ENCODE data around the gene ST8SIA5.

ST8SIA5 gene

DNA sequence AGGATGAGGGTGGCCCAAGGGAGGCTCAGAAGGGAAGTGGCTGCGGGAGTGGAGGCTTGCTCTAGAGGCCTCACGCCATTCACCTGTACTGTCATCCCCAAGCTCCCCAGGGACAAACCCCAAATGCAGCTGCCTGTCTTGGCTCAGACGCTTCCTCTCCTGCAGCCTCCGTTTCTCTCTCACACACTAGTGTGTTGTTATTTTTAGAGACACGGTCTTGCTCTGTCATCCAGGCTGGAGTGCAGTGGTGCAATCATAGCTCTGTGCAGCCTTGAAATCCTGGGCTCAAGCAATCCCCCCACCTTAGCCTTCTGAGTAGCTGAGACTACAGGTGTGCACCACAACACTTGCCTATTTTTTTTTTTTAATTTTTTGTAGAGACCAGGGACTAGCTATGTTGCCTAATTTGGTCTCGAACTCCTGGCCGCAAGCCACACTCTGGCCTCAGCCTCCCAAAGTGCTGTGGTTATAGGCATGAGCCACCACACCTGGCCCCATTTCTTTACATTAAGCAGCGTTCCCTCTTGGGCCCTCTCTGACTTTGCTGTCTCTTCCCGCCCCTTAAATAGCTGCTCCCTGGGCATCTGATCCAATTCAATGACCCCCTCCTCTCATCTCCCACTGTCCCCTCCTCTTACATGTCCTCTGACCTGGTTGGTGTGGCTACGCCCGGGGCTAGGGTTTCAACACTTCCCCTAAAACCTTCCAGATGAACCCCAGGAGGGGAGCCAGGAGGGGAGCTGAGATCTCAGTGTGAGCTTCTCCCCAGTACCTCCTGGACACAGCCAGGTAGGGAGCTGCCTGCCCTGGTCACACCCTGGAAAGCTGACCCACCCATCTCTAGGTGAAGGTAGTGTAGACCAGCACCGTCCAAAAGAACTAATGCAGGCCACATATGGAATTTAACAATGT, 75.8 kb downstream of the ST8SIA5 start:
- Histone ChIP-seq H3K36me3 (ENCODE audit: control insufficient read depth, insufficient read depth, low read length, severe bottlenecking) (no peaks in the 10 kb centered on the region), H3K9ac (ENCODE audit: low read length) (no peak overlapping the region), H3K4me3 (ENCODE audit: low read length) (no peak overlapping the region), H3K27me3 (replicated peaks; ENCODE audit: control insufficient read depth, insufficient read depth, low read length) (peaks cover 19% of the 10 kb centered on the region), H3K4me1 (ENCODE audit: control insufficient read depth, insufficient read depth, low read length) (no peaks in the 10 kb centered on the region), H3K9me3 (ENCODE audit: control insufficient read depth, low read length) (no peaks in the 10 kb centered on the region)
- DNase-seq (ENCODE audit: low read depth): no peak

DNA sequence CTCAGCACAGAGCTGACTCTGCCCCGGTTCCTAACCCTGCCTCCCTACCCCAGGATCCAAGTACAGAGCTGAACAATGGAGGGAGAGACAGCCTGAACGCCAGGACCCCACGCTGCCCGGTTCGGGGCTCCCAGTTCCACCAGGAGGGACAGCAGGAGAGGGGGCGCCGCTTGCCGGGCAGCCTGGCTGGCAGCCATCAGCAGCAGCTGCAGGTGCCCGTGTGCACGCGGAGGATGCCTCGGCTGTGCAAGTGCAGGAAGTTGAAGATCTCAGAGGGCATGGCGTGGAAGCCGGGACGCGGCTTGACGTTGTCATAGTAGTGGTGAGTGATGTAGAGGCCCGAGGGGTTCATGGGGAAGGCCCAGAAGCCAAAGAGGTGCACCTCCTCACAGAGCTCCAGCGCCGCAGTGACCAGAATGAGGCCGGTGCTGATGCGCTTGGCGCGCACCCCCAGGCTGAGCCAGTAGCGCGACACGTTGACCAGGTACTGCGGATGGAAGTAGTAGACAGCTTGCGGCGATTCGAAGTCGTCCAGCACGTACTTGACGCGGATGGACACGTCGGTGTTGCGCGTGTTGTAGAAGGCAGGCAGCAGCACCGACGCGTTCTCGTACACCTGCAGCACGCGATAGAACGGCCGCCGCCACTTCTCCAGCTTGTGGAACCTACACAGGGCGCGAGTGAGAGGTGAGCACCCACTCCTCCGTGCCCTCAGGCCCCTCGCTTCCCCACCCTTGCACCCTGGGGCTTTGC, 76.8 kb downstream of the ST8SIA5 start:
- H3K9me3 ChIP-seq (ENCODE audit: control insufficient read depth, low read length): no peaks in the 10 kb centered on the region
- DNase-seq (ENCODE audit: low read depth): no peak
- H3K4me1 ChIP-seq (ENCODE audit: control insufficient read depth, insufficient read depth, low read length): no peaks in the 10 kb centered on the region
- H3K27me3 ChIP-seq (replicated peaks; ENCODE audit: control insufficient read depth, insufficient read depth, low read length): peaks cover 19% of the 10 kb centered on the region
- no peak overlapping the region for H3K9ac ChIP-seq (ENCODE audit: low read length)
- no peaks in the 10 kb centered on the region for H3K36me3 ChIP-seq (ENCODE audit: control insufficient read depth, insufficient read depth, low read length, severe bottlenecking)
- no peak overlapping the region for H3K4me3 ChIP-seq (ENCODE audit: low read length)

DNA sequence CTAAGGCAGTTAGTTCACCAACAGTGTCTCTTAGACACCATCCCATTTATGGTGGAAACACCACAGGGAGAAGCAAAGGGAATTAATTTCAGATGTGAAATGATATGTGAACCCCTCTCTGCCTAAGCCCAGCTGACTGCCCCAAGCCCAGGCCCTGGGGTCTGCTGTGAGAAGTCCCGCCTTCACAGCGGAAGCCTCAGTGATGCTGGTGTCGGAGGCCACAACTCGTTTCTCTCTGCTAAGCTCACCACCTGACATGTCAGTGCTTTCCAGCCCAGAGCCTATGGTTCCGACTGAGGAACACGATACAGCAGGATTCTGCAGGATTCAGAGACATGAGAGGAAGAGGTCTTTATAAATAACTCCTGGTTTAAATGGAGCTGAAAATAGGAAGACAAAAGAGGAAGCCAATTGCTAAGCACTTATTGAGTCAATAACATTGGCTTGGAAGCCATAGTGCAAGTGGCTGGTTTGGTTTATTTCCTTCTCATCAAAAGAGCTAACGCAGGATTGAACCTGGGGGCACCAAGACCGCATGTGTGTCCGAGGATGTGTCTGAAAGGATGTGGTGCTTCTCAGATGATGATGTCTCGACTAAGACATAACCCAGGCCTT, 78.0 kb downstream of the ST8SIA5 start:
- no peak overlapping the region for H3K4me3 ChIP-seq (ENCODE audit: low read length)
- H3K9me3 ChIP-seq (ENCODE audit: control insufficient read depth, low read length): no peaks in the 10 kb centered on the region
- no peaks in the 10 kb centered on the region for H3K36me3 ChIP-seq (ENCODE audit: control insufficient read depth, insufficient read depth, low read length, severe bottlenecking)
- no peak for DNase-seq (ENCODE audit: low read depth)
- peaks cover 28% of the 10 kb centered on the region for H3K27me3 ChIP-seq (replicated peaks; ENCODE audit: control insufficient read depth, insufficient read depth, low read length)
- no peaks in the 10 kb centered on the region for H3K4me1 ChIP-seq (ENCODE audit: control insufficient read depth, insufficient read depth, low read length)
- no peak overlapping the region for H3K9ac ChIP-seq (ENCODE audit: low read length)

DNA sequence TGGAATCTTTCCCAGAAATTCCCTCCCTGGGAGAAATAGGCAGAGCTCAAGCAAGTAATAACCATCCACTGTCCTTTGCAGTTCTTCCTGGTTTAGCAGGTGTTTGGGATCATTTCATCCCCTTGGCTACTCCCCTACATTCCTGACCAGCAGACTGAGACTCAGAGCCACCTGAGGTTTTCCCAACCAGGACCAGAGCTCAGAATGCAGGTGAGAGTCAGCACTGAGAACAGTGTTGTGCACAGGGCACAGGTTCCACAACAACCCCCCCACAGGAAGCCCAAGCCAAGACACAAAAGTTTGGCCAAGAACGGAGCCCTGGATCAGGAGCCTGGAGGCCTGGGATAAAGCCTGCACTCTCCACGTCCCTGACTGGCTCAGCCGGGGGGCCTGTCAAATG, 78.8 kb downstream of the ST8SIA5 start:
- H3K4me3 ChIP-seq (ENCODE audit: low read length): no peak overlapping the region
- H3K27me3 ChIP-seq (replicated peaks; ENCODE audit: control insufficient read depth, insufficient read depth, low read length): peaks cover 34% of the 10 kb centered on the region
- no peak for DNase-seq (ENCODE audit: low read depth)
- no peaks in the 10 kb centered on the region for H3K4me1 ChIP-seq (ENCODE audit: control insufficient read depth, insufficient read depth, low read length)
- H3K9ac ChIP-seq (ENCODE audit: low read length): no peak overlapping the region
- no peaks in the 10 kb centered on the region for H3K9me3 ChIP-seq (ENCODE audit: control insufficient read depth, low read length)
- no peaks in the 10 kb centered on the region for H3K36me3 ChIP-seq (ENCODE audit: control insufficient read depth, insufficient read depth, low read length, severe bottlenecking)

DNA sequence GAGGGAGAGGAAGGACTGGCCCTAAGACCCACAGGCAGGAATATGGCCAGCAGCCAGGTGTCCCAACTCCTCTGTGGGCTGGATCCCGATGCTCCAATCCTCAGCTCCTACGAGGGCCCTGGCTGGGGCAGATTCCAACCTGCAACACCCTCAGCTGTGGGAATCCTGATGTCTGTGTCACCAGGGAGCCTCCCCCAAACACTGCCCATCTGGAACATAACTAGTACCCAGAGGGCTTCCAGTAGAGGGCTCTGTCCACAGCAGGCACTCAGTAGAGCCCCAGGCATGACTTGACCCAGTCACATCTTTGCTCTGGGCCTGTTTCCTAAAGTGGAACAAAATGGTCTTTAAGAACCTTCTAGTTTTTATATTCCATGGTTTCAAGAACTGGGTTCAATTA, 79.2 kb downstream of the ST8SIA5 start:
- Histone ChIP-seq H3K27me3 (replicated peaks; ENCODE audit: control insufficient read depth, insufficient read depth, low read length) (peaks cover 34% of the 10 kb centered on the region), H3K9me3 (ENCODE audit: control insufficient read depth, low read length) (no peaks in the 10 kb centered on the region), H3K4me1 (ENCODE audit: control insufficient read depth, insufficient read depth, low read length) (no peaks in the 10 kb centered on the region), H3K9ac (ENCODE audit: low read length) (no peak overlapping the region), H3K36me3 (ENCODE audit: control insufficient read depth, insufficient read depth, low read length, severe bottlenecking) (no peaks in the 10 kb centered on the region), H3K4me3 (ENCODE audit: low read length) (no peak overlapping the region)
- DNase-seq (ENCODE audit: low read depth): no peak

DNA sequence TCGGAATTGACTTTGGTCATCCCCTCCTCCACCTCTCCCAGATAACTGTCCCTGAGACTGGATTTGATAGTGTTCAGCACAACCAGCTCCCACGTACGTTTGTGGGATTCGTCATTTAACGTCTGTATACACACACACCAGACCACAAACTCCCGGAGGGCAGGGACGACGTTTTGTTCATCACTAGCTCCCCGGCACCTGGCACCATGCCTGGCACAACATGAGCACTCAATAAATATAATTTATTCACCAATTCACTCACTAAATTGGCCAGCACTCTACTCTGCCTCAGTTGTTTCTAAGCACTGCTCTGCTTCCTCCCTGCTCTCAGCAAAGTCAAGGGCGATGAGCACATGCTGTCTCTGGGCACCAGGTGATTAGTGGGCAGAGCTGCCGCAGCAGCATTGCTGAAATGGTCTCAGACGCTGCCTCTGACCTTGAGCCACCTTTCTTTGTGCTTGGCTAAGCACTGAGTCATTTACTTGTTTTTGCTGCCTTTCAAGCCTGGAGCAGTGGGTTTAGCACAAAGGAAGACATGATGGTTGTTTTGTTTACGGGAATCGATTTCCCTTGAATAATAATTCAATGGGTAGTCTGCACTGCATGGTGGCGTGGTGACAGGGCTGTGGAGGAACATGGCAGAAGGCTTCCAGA, 80.5 kb downstream of the ST8SIA5 start:
- H3K4me1 ChIP-seq (ENCODE audit: control insufficient read depth, insufficient read depth, low read length): no peaks in the 10 kb centered on the region
- no peak overlapping the region for H3K4me3 ChIP-seq (ENCODE audit: low read length)
- no peak overlapping the region for H3K9ac ChIP-seq (ENCODE audit: low read length)
- peaks cover 31% of the 10 kb centered on the region for H3K27me3 ChIP-seq (replicated peaks; ENCODE audit: control insufficient read depth, insufficient read depth, low read length)
- no peaks in the 10 kb centered on the region for H3K36me3 ChIP-seq (ENCODE audit: control insufficient read depth, insufficient read depth, low read length, severe bottlenecking)
- no peaks in the 10 kb centered on the region for H3K9me3 ChIP-seq (ENCODE audit: control insufficient read depth, low read length)
- DNase-seq (ENCODE audit: low read depth): peak; percentile 13

DNA sequence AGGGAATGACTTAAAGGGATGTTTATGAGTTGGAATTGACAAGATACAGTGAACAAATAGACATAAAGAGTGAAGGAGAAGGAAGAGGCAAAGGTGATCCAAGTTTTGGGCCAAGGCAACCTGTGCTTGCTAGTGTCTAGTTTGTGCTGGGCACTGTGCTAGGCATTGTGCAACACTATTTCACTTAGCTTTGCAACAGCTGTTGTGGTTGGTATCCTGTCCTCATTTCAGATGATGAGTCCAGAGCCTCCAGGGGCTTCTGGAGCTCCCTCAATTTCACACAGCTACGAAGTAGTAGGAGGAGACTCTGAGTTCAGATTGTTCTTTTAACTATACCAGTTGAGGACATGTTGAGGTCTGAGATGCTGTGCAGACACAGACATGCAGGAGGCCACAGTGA, 81.7 kb downstream of the ST8SIA5 start:
- DNase-seq (ENCODE audit: low read depth): no peak
- Histone ChIP-seq H3K27me3 (replicated peaks; ENCODE audit: control insufficient read depth, insufficient read depth, low read length) (peaks cover 40% of the 10 kb centered on the region), H3K9ac (ENCODE audit: low read length) (no peak overlapping the region), H3K4me3 (ENCODE audit: low read length) (no peak overlapping the region), H3K36me3 (ENCODE audit: control insufficient read depth, insufficient read depth, low read length, severe bottlenecking) (no peaks in the 10 kb centered on the region), H3K4me1 (ENCODE audit: control insufficient read depth, insufficient read depth, low read length) (no peaks in the 10 kb centered on the region), H3K9me3 (ENCODE audit: control insufficient read depth, low read length) (no peaks in the 10 kb centered on the region)

DNA sequence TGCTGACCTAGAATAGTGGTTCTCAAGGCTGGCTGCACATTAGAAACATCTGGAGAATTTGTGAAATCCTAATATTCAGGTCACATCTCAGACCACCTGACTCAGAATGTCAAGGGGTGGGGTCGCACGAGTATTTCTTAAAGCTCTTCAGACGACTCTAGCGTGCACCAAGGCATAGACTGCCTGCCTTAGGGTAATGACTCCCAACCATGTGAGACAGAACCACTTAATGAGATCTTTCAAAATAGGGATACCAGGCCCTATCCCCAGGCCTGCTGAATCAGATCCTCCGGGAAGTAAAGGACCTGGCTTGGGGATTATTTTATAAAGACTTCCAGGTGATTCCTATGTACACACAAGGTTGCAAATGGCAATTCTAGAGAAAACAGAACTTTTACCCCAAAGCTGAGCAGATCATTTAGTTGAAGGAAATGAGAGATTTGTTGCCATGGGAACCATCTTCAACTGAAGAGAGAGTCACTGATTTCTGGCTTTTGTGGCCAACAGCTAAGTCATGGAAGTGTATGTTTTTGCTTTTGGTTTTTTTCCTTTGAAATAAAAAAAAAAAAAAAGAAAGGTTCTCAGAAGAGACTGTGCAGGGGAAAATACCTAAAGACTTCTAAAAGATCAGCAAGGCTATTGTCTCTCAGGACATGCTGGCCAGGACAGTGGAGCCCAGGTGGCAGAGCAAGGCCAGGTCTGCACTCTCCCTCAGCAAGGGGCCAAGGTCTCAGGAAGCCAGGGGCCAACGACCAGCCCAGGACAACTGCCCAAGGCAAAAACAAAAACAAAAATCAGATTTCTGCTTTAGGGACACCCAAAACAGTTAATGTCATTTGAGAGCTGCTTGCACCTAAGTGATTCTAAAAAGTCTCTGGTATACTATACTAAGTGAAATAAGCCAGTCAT, 84.5 kb downstream of the ST8SIA5 start:
- peaks cover 40% of the 10 kb centered on the region for H3K27me3 ChIP-seq (replicated peaks; ENCODE audit: control insufficient read depth, insufficient read depth, low read length)
- no peaks in the 10 kb centered on the region for H3K4me1 ChIP-seq (ENCODE audit: control insufficient read depth, insufficient read depth, low read length)
- peak; percentile 57 for DNase-seq (ENCODE audit: low read depth)
- H3K4me3 ChIP-seq (ENCODE audit: low read length): no peak overlapping the region
- H3K9ac ChIP-seq (ENCODE audit: low read length): no peak overlapping the region
- H3K36me3 ChIP-seq (ENCODE audit: control insufficient read depth, insufficient read depth, low read length, severe bottlenecking): no peaks in the 10 kb centered on the region
- no peaks in the 10 kb centered on the region for H3K9me3 ChIP-seq (ENCODE audit: control insufficient read depth, low read length)

DNA sequence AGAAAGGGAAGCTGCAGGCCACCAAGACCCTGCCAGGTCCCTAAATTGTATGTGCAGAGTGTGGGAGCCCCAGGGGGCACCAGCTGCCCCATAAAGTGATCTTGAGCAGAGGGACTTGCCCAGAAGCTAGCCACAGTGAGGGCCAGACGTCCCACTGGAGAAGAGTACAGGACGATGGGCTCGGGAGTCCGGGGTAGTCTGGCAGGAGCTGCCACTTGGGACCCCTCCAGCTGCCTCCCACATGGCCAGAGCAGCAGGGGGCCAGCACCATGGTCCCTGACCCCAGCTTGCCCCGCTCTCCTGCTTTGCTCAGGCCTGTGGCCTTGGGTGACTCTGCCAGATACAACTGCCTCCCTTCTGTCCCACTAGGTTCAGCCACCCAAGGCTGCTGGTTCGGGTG, 88.2 kb downstream of the ST8SIA5 start:
- Histone ChIP-seq H3K4me1 (ENCODE audit: control insufficient read depth, insufficient read depth, low read length) (no peaks in the 10 kb centered on the region), H3K36me3 (ENCODE audit: control insufficient read depth, insufficient read depth, low read length, severe bottlenecking) (no peaks in the 10 kb centered on the region), H3K27me3 (replicated peaks; ENCODE audit: control insufficient read depth, insufficient read depth, low read length) (peaks cover 43% of the 10 kb centered on the region)

DNA sequence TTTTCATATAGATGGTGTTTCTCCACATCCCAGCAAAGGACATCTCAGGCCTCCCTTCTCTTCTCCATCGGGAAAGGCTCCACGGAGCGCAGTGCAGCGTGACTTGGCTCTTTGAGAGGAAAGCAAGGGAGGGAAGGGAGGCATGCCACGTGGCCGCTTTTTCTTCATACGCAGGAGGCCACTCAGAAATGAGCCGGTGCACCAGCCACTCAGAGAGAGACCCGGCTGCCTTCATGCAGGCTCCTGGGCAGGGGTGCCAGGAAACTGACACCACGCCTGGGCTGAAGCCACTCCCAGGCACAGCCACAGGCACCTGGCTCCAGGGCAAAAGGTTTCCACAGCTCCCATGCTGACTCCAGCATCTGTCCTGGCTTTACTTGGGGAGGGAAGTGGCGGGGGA, 88.7 kb downstream of the ST8SIA5 start:
- Histone ChIP-seq H3K4me1 (ENCODE audit: control insufficient read depth, insufficient read depth, low read length) (no peaks in the 10 kb centered on the region), H3K36me3 (ENCODE audit: control insufficient read depth, insufficient read depth, low read length, severe bottlenecking) (no peaks in the 10 kb centered on the region), H3K27me3 (replicated peaks; ENCODE audit: control insufficient read depth, insufficient read depth, low read length) (peaks cover 40% of the 10 kb centered on the region), H3K4me3 (ENCODE audit: low read length) (no peak overlapping the region), H3K9ac (ENCODE audit: low read length) (no peak overlapping the region), H3K9me3 (ENCODE audit: control insufficient read depth, low read length) (no peaks in the 10 kb centered on the region)
- no peak for DNase-seq (ENCODE audit: low read depth)

More for the DNA sequence above, 88.2 kb downstream of the ST8SIA5 start:
- H3K9ac ChIP-seq (ENCODE audit: low read length): no peak overlapping the region
- H3K4me3 ChIP-seq (ENCODE audit: low read length): no peak overlapping the region
- no peaks in the 10 kb centered on the region for H3K9me3 ChIP-seq (ENCODE audit: control insufficient read depth, low read length)
- no peak for DNase-seq (ENCODE audit: low read depth)

All from adipocyte (in vitro differentiated cells).